PC-9 (cell line): ENCODE results near the gene USP7.

Experiments used
- EZH2 ChIP-seq: fragments of 200-600 bp; sonication (generic); IDR thresholded peaks from 2 replicates; pipeline ENCODE4 v1.8.0; 2017; ENCODE audit warnings: antibody characterized with exemption, low read depth
- TF ChIP-seq, protein P1 (sequence below): fragments of 200-600 bp; sonication (generic); conservative IDR thresholded peaks from 2 replicates; pipeline ENCODE4 v1.6.1; 2017; ENCODE audit warnings: mixed run types, antibody characterized with exemption, mild to moderate bottlenecking, moderate library complexity

DNA sequence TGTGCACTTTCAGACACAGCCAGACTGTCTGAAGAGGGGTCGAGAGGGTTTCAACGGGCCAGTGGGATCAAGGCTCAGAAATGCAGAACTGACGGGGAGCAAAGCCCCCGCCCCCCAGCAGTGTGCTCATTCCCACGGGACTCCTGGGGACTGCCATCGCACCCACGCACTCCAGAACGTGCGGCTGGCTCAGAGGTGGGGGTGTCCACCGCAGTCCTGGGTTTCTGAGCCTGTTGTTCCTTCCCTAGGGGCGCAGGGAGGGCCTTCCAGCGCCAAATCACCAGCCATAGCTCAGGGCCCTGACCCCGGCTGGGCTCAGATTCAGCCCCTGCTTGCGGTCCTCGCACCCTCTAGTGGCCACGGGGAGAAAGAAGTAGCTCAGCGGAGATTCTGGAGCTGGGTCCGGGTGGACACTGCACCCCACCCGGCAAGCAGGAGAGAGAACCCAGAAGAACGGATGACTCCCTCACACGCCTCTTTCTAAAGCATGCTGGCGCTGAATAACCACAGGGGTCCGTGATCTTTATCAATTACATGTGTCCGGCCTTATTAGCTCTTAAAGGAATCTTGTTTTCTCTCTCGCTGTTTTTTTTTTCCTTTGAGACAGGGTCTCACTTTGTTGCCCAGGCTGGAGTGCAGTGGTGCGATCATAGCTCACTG lies 45.0 kb upstream of the USP7 start:
- TF ChIP-seq, protein P1, sequence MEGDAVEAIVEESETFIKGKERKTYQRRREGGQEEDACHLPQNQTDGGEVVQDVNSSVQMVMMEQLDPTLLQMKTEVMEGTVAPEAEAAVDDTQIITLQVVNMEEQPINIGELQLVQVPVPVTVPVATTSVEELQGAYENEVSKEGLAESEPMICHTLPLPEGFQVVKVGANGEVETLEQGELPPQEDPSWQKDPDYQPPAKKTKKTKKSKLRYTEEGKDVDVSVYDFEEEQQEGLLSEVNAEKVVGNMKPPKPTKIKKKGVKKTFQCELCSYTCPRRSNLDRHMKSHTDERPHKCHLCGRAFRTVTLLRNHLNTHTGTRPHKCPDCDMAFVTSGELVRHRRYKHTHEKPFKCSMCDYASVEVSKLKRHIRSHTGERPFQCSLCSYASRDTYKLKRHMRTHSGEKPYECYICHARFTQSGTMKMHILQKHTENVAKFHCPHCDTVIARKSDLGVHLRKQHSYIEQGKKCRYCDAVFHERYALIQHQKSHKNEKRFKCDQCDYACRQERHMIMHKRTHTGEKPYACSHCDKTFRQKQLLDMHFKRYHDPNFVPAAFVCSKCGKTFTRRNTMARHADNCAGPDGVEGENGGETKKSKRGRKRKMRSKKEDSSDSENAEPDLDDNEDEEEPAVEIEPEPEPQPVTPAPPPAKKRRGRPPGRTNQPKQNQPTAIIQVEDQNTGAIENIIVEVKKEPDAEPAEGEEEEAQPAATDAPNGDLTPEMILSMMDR, result peak; percentile 86
- TF ChIP-seq EZH2, result no peak
